GM21786 (cell line): ENCODE measurements around the gene GPR65.
A peak's percentile ranks its signal among the peaks of the same experiment; 100 is the strongest.

Experiments
- ATAC-seq: cut with Tn5 transposase; IDR thresholded peaks from one replicate; pipeline ENCODE4 v1.9.1; 2021; ENCODE audit not compliant: unreplicated experiment

Gene GPR65

GRCh38 chr14:88005050-88005481 lies at the start of gene GPR65:
GPR65 (plus strand) TSS chr14:88005135; CDS start chr14:88010848, 5,713 bp downstream.
- ATAC-seq: peak; percentile 63

GRCh38 chr14:87955501-87955900 lies 49.4 kb upstream of the GPR65 start:
- ATAC-seq: no peak

GRCh38 chr14:87960013-87960787 lies 44.7 kb upstream of the GPR65 start:
- no peak for ATAC-seq

- ATAC-seq: no peak
These were observed 43.7 kb upstream of the GPR65 start for GRCh38 chr14:87961246-87961645.

DNA sequence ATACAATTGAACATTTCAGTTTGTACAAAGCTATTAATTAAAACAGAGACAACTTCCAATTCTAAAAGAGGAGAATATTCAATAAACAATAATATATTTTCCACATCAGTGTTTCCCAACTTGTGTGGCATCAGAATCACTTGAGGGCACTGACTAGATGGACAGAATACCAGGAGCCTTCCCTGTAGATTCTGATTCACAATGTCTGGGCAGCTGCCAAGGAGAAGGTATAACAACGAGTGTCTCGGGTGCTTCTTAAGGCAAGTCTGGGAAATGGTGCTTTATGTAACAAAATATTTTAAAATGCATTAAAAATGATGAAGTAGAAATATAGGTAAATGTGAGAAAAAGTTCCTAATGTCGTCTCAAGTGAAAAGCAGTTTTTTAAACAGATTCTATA lies 38.1 kb upstream of the GPR65 start:
- ATAC-seq: no peak

DNA sequence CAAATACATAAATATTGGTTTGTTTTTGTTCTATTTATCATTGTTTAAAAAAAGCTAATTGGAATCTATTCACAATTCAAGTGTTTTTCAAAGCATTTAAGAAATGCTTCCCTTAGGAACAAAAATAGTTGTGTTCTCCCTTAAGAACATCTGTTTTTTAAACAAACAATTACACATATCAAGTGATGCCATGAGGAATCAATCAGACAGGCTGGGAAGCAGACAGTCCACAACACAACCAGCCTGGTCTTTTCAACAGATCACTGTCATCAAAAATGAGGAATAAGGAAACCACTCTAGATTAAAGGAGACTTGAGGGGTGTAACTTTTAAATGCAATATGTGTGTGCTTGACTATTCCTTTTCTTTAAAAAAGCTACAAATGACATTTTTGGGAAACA lies 37.4 kb upstream of the GPR65 start:
- ATAC-seq: no peak

- ATAC-seq: peak; percentile 97
These were observed 33.9 kb upstream of the GPR65 start for GRCh38 chr14:87971010-87971409.

GRCh38 chr14:87975636-87976035 lies 29.3 kb upstream of the GPR65 start:
- no peak for ATAC-seq

DNA sequence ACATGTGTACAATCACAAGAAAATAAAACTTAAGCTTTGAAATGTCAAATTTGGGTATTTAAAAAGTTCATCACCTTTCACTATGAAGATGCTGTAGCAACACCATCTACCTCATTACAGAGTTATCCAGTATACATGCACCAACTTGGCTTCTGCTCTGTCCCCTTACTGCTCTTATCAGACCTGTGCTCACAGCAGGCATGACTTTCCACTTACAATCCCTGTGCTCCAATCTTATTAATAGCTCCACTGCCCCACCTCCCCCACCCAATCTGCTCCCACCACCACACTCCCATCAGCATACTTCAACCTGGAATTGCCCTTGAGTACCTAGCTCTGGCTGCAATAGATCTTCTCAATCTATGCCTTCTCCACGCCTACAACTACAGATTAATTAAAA lies 25.2 kb upstream of the GPR65 start:
- no peak for ATAC-seq

- ATAC-seq: no peak
These were observed 15.5 kb upstream of the GPR65 start for GRCh38 chr14:87989221-87989955.

GRCh38 chr14:87989956-87990299 lies 15.0 kb upstream of the GPR65 start:
- ATAC-seq: no peak

DNA sequence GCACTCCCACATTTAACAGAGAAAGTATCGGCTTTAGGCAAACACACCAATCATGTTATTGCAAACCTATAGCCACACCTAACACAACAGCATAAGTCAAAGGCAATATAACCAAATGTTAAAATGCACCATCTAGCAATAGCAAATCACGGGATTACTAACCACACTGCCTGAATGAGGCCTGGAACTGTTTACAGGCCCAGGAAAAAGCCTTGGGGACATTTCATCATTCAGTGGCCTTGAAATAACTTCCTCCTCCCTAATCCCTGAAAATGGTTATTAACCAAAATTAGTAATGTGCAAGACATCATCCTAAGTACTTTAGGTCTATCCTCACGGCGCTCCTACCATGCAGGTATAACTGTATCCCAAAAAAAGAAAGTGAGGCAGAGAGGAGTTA lies 14.3 kb upstream of the GPR65 start:
- ATAC-seq: no peak

- peak; percentile 1 for ATAC-seq
These were observed 12.6 kb upstream of the GPR65 start for GRCh38 chr14:87992346-87992717.

GRCh38 chr14:87992718-87993628 lies 12.0 kb upstream of the GPR65 start, which contains the start of gene GALC:
GALC (minus strand) TSS chr14:87993182; CDS start chr14:87993164, 18 bp downstream.
- ATAC-seq: peak; percentile 85

- peak; percentile 31 for ATAC-seq
These were observed 10.0 kb upstream of the GPR65 start for GRCh38 chr14:87994974-87995373.

GRCh38 chr14:87995500-87996290 lies 9.2 kb upstream of the GPR65 start:
- no peak for ATAC-seq

- ATAC-seq: no peak
These were observed 8.7 kb upstream of the GPR65 start for GRCh38 chr14:87996291-87996592.

- ATAC-seq: no peak
These were observed 6.5 kb upstream of the GPR65 start for GRCh38 chr14:87998482-87998881.

GRCh38 chr14:87999277-87999676 lies 5.7 kb upstream of the GPR65 start:
- no peak for ATAC-seq

- no peak for ATAC-seq
These were observed 2.4 kb upstream of the GPR65 start for GRCh38 chr14:88002421-88003075.
